Raji (cell line): ENCODE measurements around the gene ZNF516.

Source experiments
- POLR2A ChIP-seq: IDR thresholded peaks from 2 replicates; pipeline ENCODE4 v1.6.1; 2011; ENCODE audit warnings: low read depth, low read length, control low read depth; ENCODE audit not compliant: insufficient read depth

The ZNF516 gene

GRCh38 chr18:76487782-76488181, 7.3 kb downstream of the ZNF516 start:
- no peak for TF ChIP-seq POLR2A

DNA sequence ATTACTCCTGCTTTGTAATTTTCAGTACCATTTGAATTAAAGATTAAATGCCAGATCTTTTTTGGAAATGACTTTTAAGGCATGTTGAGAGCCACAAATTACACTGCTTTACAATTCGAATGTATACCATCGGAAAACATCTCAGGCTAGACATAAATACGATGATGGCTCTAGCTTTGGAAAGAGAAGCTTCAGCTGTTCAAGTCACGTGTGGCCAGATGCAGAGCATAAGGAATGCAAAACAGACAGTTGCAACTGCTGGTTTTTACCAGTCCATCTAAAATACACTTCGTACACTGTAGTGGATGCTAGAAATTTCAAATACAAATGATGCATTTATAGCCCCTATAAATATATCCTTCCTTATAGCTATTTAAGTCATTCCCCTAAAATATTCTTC, 8.0 kb downstream of the ZNF516 start:
- TF ChIP-seq POLR2A = no peak

- TF ChIP-seq POLR2A = no peak
These were observed 8.5 kb downstream of the ZNF516 start for GRCh38 chr18:76486574-76486973.

- no peak for TF ChIP-seq POLR2A
These were observed 9.0 kb downstream of the ZNF516 start for GRCh38 chr18:76486038-76486437.

DNA sequence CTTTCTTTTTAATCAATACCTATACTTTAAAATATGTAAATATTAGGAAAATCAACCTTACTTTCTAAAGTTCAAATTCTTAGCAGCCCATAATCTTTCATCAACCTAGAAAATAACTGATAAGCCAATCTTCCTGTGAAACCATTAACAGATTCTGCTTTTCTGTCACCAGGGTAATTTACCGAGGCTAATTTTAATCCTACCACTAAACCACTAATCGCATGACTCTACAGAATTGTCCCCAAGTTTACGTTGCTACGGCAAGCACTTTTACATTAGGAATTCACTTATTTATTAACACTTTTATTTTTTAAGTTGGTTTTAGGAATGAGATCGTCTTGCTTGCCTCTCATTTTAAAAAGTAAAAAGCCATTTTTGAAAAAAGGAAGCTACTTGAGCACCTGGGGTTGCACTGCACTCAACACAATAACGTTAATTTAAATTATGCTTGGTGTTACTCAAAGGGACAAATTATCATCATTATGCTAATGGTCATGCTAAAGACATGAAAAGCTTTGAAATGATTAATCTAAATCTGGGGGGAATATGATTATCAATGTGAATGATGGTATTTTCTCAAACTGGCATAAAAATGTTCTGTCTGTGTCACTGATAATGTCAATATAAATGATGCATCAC, 10.2 kb downstream of the ZNF516 start:
- TF ChIP-seq POLR2A = no peak

DNA sequence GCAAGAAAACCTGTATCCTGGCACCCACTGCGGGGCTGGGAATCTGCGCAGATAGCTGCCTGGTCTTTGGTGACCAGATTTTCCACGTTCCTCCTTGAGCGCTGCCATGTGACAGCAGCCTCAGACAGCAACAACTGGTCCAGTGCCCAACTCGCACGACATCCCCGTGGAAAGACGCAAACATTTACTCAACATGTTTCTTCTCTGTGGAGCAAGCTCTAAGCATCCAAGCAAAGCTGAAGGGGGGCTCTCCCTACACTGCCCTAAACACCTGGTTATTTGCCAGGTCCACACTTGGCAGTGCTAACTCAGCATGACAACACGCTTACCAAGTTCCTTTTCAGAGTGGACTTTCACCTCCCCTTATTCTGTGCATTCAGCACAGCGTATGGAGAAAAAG, 11.3 kb downstream of the ZNF516 start:
- TF ChIP-seq POLR2A = no peak

GRCh38 chr18:76482971-76483691, 11.9 kb downstream of the ZNF516 start:
- no peak for TF ChIP-seq POLR2A

GRCh38 chr18:76482267-76482666, 12.8 kb downstream of the ZNF516 start:
- no peak for TF ChIP-seq POLR2A

DNA sequence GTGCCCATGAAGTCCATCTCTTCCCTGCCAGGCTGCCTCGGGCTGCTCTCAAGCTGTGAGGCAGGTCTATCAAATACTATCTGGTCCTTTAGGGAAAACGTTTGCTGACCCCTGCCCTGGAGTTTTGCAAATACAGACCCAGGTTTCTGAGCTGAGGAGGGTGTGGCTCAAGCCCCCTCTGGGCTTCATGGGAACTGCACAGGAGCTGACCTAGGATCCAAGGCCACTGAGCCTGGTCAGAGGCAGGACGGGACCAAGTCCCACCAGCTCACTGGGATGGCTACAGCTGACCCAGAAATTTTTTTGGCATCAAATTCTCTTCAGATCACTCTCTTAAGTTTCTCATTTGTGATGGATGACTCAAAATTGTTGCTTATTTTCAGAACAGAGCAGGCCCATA, 14.1 kb downstream of the ZNF516 start:
- TF ChIP-seq POLR2A = no peak

DNA sequence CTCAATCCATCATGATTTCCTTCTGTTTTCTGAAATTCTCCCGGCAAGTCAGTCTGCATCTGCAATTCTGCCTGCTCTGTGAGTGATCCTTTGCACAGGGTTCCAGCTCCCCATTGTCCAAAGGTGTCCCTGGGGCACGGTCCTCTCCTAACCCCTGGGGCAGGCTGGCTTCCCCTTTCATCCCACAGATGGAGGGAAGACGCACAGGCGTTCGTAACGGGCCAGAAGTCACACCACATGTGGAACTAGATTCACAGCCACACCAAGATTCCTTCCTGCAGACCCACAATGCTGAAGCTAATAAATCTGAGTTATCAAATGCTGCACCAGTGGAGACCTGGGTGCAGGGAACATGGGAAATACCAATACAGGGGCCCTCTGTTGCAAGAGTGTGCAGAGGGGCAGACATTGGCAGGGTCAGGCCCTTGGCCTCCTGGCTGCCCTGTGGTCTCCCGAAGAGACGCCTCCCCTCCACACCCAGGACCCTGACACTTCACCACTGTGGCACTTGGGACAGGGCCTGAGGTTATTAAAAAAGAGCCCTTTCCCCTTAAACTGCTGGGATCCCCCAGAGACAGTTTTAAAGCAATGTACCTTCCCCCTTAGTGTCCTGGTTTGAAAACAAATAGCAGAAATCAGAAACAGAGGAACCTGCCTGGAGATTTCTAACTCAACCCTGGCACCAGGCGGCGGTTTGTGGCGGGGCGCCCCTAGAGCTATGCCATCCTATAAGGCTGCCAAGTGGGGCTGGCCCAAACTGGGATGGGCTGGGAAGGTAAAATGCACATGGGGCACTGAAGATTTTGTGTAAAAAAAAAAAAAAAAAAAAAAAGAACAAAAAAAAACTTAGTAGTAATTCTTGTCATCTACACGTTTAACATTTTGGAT, 15.4 kb downstream of the ZNF516 start:
- no peak for TF ChIP-seq POLR2A

DNA sequence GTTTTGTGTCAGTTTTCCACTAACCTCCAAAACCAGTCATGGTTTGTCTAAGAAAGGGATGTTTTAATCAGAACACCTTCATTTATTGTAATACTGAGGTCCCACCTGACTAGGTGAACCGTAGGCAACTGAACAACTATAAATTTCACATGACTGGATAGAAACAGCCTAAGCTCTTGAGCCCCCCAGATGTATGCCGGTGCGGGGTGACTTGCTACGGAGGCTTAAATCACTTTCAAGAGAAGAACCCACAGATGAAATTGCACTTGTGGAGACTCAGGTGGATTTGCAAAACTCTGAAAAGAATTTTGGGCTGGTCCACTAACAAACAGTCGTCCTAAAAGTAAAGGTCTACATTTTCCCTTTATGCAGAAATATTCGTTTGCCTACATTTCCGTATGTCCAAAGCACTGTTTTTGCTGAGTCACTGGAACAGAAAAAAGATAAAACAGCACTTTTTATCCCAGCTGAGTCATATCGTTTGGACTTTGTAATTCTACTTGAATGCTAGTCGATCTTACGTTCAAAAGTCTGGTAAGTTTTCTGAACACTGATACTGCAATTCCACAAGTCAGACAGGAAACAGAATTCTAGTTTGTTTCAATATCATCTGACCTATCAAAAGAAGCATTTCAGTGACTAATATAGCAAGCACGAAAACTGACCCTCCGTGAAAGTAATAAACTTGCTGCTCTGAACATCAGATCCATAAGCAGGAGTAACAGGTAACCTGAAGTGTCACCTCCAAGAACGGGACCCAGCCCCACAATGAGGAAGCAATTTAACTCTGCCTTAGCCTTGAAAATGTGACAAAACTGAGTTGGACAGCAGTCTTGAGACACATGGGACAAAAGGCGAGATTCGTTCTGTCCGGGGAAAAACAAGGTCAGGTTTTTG, 18.1 kb downstream of the ZNF516 start:
- no peak for TF ChIP-seq POLR2A

- no peak for TF ChIP-seq POLR2A
These were observed 19.4 kb downstream of the ZNF516 start for GRCh38 chr18:76475450-76476194.

- no peak for TF ChIP-seq POLR2A
These were observed 20.2 kb downstream of the ZNF516 start for GRCh38 chr18:76474824-76475223.

DNA sequence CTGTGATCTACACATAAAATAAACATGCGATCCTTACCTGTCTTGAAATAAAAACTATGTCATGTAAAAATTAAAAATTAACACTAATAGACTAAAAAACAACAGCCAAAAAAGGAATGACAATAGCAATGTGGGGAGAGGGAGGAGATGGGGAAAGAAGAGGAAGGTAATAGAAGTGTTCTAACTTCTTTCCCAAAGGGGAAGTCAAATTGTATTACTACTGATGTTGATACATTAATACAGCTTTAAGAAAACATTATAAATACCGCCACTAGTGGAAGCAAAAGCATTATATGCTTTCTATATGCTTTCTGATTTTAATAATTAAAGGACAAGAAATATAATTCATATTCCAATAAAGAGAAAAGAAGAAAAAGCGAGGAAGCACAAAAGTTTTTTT, 22.2 kb downstream of the ZNF516 start:
- no peak for TF ChIP-seq POLR2A

GRCh38 chr18:76471593-76471992, 23.4 kb downstream of the ZNF516 start:
- no peak for TF ChIP-seq POLR2A
